HEK293T (cell line): ENCODE measurements around the gene BEND7.

Experiments
- CTCF ChIA-PET: fragments of 350-600 bp; formaldehyde crosslinking; extraction: SDS; loops from one replicate; lab custom pipeline; 2021; ENCODE audit warnings: antibody characterized with exemption, inconsistent platforms; lab: Yijun Ruan, JAX
- POLR2A ChIA-PET: fragments of 350-600 bp; formaldehyde crosslinking; extraction: SDS; loops from one replicate; lab custom pipeline; 2020; ENCODE audit warnings: antibody characterized with exemption, inconsistent platforms; lab: Yijun Ruan, JAX
- DNase-seq: peaks from one replicate; pipeline ENCODE4 v3.0.0; 2012; ENCODE audit warnings: mixed read lengths; ENCODE audit errors: extremely low spot score
- ARNT ChIP-seq: fragments of 450-650 bp; IDR thresholded peaks from 2 replicates; pipeline ENCODE4 v1.6.1; 2017; ENCODE audit warnings: mild to moderate bottlenecking
- BHLHE40 ChIP-seq: fragments of 450-650 bp; IDR thresholded peaks from 2 replicates; pipeline ENCODE4 v1.6.1; 2016; ENCODE audit warnings: mild to moderate bottlenecking, moderate library complexity, borderline replicate concordance
- CTBP1 ChIP-seq: fragments of 450-650 bp; IDR thresholded peaks from 2 replicates; pipeline ENCODE4 v1.6.1; 2016; ENCODE audit warnings: borderline replicate concordance
- ELF4 ChIP-seq: fragments of 450-650 bp; IDR thresholded peaks from 2 replicates; pipeline ENCODE4 v1.6.1; 2017; ENCODE audit warnings: antibody characterized with exemption
- FOXA1 ChIP-seq: fragments of 450-650 bp; IDR thresholded peaks from 2 replicates; pipeline ENCODE4 v1.6.1; 2016; ENCODE audit warnings: mild to moderate bottlenecking
- FOXK2 ChIP-seq: fragments of 450-650 bp; IDR thresholded peaks from 2 replicates; pipeline ENCODE4 v1.6.1; 2016; ENCODE audit warnings: mild to moderate bottlenecking
- FOXM1 ChIP-seq: fragments of 450-650 bp; IDR thresholded peaks from 2 replicates; pipeline ENCODE4 v1.6.1; 2017; ENCODE audit warnings: mild to moderate bottlenecking, borderline replicate concordance
- HDGF ChIP-seq: fragments of 450-650 bp; IDR thresholded peaks from 2 replicates; pipeline ENCODE4 v1.6.1; 2017; ENCODE audit warnings: antibody characterized with exemption, borderline replicate concordance
- L3MBTL2 ChIP-seq: fragments of 450-650 bp; conservative IDR thresholded peaks from 2 replicates; pipeline ENCODE4 v1.6.1; 2016; ENCODE audit warnings: mild to moderate bottlenecking
- LEF1 ChIP-seq: fragments of 450-650 bp; IDR thresholded peaks from 2 replicates; pipeline ENCODE4 v1.6.1; 2017; ENCODE audit warnings: mild to moderate bottlenecking, borderline replicate concordance
- NFRKB ChIP-seq: fragments of 450-650 bp; IDR thresholded peaks from 2 replicates; pipeline ENCODE4 v1.6.1; 2016; ENCODE audit warnings: mild to moderate bottlenecking, moderate library complexity
- SP1 ChIP-seq: fragments of 450-650 bp; IDR thresholded peaks from 2 replicates; pipeline ENCODE4 v1.6.1; 2017
- SUZ12 ChIP-seq: fragments of 450-650 bp; IDR thresholded peaks from 2 replicates; pipeline ENCODE4 v1.6.1; 2016; ENCODE audit warnings: mild to moderate bottlenecking
- TARDBP ChIP-seq: fragments of 450-650 bp; IDR thresholded peaks from 2 replicates; pipeline ENCODE4 v1.6.1; 2016
- ZNF384 ChIP-seq: fragments of 450-650 bp; IDR thresholded peaks from 2 replicates; pipeline ENCODE4 v1.6.1; 2016
- TF ChIP-seq, protein P1 (sequence below): fragments of 450-650 bp; IDR thresholded peaks from 2 replicates; pipeline ENCODE4 v1.6.1; 2016

The BEND7 gene

DNA sequence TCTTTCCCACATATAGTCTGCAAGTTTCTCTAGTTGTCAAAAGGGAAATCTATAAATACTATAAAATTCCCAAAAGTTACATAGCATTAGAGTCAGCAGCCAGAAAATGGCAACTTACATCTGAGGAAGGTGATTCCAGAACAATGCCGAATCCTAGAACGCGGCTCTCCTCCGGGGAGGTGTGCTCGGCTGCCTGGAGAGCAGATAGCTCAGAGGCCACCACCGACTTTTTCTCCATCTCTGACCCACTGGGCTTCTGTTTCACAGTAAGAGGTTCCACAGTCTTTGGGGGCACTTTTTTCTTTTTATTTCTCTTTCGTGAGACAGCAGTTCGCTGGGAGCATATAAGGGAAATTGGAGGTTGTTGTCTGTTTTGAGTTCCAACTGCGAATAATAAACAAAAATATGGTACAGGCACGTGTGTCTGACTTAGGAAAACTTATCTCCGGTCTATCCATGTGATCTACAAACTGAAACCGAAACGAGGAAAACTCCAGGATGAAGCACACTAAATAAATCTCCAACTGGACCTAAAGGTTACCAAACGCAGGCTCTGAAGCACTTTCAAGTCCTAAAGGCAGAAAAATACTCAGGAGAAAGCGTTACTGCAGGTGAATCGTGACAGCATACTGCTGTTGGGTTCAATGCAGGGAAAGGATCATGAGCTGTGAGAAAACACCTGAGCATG lies 36.2 kb downstream of the BEND7 start:
- ChIA-PET POLR2A (no interaction called here), CTCF (no interaction called here)
- no peak for DNase-seq
- TF ChIP-seq CTBP1: no peak

DNA sequence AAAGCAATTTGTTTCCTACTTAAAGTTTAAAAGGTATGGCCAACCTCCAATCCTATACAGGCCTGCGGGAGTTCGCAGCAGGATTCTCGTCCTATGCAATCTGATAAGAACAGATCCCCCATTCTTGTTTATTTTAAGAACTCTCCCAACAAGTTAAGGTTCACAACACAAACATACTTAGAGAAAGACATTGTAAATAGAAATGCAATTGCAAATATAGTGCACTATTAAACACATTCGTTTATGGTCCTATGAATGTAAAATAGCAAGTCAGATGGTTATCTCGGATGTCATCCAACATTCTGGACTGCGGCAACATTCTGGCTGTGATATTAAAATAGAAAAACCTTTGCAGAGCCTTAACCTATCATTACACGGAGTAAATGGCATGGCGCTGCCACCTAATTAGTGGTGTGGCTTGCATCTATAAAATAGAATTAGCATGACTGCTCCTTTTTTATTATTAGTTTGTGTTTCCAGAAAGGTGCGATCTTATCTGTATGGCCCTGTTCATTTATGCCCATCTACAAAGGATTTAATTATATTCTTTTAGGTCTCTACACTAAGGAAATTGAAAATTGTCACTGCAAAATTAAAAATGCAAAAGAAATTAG lies 37.0 kb downstream of the BEND7 start:
- no peak for DNase-seq
- TF ChIP-seq ELF4 (no peak), LEF1 (no peak), L3MBTL2 (no peak), CTBP1 (no peak), FOXA1 (no peak), ZNF384 (no peak), FOXK2 (no peak), SP1 (no peak), FOXM1 (no peak), TARDBP (no peak), HDGF (no peak), SUZ12 (no peak), NFRKB (no peak), ARNT (no peak), BHLHE40 (no peak)
- TF ChIP-seq, protein P1, sequence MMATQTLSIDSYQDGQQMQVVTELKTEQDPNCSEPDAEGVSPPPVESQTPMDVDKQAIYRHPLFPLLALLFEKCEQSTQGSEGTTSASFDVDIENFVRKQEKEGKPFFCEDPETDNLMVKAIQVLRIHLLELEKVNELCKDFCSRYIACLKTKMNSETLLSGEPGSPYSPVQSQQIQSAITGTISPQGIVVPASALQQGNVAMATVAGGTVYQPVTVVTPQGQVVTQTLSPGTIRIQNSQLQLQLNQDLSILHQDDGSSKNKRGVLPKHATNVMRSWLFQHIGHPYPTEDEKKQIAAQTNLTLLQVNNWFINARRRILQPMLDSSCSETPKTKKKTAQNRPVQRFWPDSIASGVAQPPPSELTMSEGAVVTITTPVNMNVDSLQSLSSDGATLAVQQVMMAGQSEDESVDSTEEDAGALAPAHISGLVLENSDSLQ: no peak
- ChIA-PET CTCF (no interaction called here), POLR2A (no interaction called here)

DNA sequence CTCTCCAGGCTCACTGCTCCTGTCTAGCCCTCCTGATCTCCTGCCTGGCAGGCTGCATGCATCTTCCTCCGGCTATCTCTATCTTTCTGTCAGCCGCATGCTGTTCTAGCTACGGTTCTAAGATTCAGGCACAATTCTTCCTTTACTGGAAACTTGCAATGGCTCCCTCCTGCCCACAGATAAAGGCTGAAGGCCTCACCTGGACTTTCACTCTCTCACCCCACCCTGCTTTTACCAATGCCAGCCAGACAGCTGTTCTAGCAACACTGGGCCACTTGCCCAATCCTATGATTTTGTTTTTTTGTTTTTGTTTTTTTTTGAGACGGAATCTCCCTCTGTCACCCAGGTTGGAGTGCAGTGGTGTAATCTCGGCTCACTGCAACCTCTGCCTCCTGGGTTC lies 38.3 kb downstream of the BEND7 start:
- TF ChIP-seq L3MBTL2 (no peak), CTBP1 (no peak), LEF1 (no peak), NFRKB (no peak), SUZ12 (no peak), ARNT (no peak), TARDBP (no peak), ELF4 (no peak), HDGF (no peak), SP1 (no peak), FOXM1 (no peak)
- no peak for DNase-seq
- ChIA-PET POLR2A (no interaction called here), CTCF (interaction anchor here (0.5 kb wide), 1 partner anchor 38 kb away, joined by 3 read pairs; no protein-coding TSS in a partner anchor)

DNA sequence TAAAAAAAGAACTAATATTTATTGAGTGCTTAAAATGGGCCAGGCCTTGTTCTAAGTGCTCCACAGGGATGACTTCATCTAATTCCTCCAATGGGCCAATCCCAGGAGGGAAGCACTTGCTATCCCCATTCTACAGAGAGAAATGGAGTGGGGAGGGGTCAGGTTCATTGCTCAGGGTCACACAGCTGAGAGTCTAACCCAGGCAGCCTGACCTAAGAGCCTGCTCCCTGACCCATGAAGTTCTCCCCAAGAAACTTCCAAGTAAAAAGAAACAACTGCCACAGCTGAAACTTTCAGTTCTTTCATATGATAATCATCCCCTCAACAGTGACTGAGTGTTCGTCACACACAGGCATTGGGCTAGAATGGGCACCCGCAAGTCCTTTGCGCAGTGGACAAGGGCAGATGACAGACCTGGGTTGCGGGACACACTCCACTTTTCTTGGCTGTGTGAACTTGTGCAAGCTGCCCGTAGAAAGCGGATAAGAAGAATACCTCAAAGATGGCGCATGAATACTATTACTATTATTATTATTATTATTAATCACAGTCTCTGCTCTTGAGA lies 39.7 kb downstream of the BEND7 start:
- TF ChIP-seq HDGF: no peak
- no peak for TF ChIP-seq ELF4
- TF ChIP-seq L3MBTL2: no peak
- TF ChIP-seq FOXA1: no peak
- no peak for TF ChIP-seq LEF1
- no peak for TF ChIP-seq TARDBP
- no peak for TF ChIP-seq NFRKB
- TF ChIP-seq SUZ12: no peak
- DNase-seq: no peak
- POLR2A ChIA-PET: no interaction called here
- CTCF ChIA-PET: no interaction called here

DNA sequence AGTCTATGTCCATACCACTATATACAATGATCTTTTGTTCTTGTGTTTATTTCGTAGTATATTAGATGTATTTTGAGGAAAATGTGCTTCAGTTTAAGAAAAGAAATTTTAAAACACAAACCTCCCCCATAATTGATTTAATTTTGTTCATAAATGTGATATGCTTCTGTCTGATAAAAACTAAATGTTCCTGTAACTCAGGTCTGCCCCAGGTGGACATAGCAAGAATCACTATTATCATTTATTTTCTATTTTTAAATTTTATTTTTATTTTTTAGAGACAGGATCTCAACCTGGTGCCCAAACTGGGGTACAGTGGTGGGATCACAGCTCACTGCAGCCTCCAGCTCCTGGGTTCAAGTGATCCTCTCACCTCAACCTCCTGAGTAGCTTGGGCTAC lies 43.2 kb downstream of the BEND7 start:
- ChIA-PET POLR2A (no interaction called here), CTCF (no interaction called here)
- TF ChIP-seq BHLHE40: no peak
- no peak for DNase-seq

DNA sequence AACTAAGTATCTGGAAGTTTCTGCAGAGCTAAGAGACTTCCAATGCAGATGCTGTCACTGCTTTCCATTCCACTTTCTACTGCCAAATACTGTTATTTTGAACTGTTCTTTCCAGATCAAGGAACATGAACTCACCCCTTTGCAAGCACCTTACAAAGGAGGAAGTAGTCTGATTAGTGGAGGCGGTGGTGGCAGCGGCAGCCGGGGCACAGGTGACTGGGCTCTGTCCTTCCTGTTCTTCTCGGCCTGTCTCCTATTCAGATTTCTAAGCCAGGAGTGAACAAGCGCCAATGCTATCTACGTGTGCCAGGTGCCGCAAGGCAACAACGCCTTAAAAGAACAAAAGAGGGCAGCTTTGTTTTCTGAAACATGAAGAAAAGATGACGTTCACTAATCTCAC lies 44.9 kb downstream of the BEND7 start:
- ChIA-PET CTCF (no interaction called here), POLR2A (no interaction called here)
- no peak for TF ChIP-seq SP1
- TF ChIP-seq, protein P1: no peak
- TF ChIP-seq SUZ12: no peak
- TF ChIP-seq HDGF: no peak
- no peak for TF ChIP-seq FOXA1
- TF ChIP-seq FOXM1: no peak
- no peak for TF ChIP-seq ZNF384
- no peak for TF ChIP-seq LEF1
- DNase-seq: no peak

DNA sequence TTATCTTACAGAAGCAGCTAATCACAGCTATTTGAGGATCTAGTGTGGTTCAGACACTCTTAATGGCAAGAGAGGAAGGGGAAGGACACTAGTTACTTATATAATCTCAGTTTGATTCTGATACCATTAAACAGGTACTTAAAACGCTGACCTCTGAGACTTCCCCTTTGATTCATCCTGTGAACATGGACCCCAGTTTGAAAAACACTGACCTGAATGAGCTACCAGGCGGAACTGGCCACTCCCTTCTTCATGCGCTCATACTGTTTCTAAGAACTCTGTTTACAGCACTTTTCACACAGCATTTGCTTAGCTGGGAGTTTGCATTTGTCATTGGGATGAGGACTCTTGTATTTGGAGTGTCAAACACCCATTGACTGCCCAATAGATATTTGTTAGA lies 45.7 kb downstream of the BEND7 start:
- ChIA-PET CTCF (interaction anchor here (0.8 kb wide), 1 partner anchor 43 kb away, joined by 4 read pairs; no protein-coding TSS in a partner anchor), POLR2A (no interaction called here)
- TF ChIP-seq NFRKB (no peak), FOXM1 (no peak), FOXA1 (no peak), CTBP1 (no peak), FOXK2 (no peak), HDGF (no peak), SUZ12 (no peak), LEF1 (no peak), SP1 (no peak), L3MBTL2 (no peak), BHLHE40 (no peak), ELF4 (no peak)
- TF ChIP-seq, protein P1: no peak
- DNase-seq: no peak
